AG04449 (cell line): ENCODE results near the gene ACTL8.

Experiments
- CTCF ChIA-PET: fragments of 350-600 bp; formaldehyde crosslinking; extraction: SDS; loops from one replicate; lab custom pipeline; 2021; ENCODE audit warnings: antibody characterized with exemption; lab: Yijun Ruan, JAX
- POLR2A ChIA-PET: fragments of 400-600, 350-600 bp; formaldehyde crosslinking; extraction: SDS; loops from one replicate; lab custom pipeline; 2020; ENCODE audit warnings: antibody characterized with exemption, inconsistent platforms; lab: Yijun Ruan, JAX
- DNase-seq: peaks from one replicate; pipeline ENCODE4 v3.0.0-alpha.2; 2010; ENCODE audit warnings: low read depth, low spot score
- H3K4me3 ChIP-seq: 2 replicates; pipeline ENCODE4 v1.5.1; 2011; ENCODE audit warnings: low read depth, mild to moderate bottlenecking, control low read depth, low read length
- CTCF ChIP-seq: IDR thresholded peaks from one replicate; pipeline ENCODE4 v1.5.1; 2011; ENCODE audit warnings: mild to moderate bottlenecking, moderate library complexity, low read length, control low read depth, inconsistent platforms; ENCODE audit not compliant: insufficient read depth; ENCODE audit errors: missing control alignments

Gene ACTL8

GRCh38 chr1:17770983-17771382 lies 15.8 kb downstream of the ACTL8 start:
- ChIA-PET POLR2A (no interaction called here), CTCF (no interaction called here)
- H3K4me3 ChIP-seq = no peak overlapping the region
- no peak for TF ChIP-seq CTCF
- DNase-seq = no peak

GRCh38 chr1:17772615-17773212 lies 17.6 kb downstream of the ACTL8 start:
- no peak for TF ChIP-seq CTCF
- ChIA-PET CTCF (interaction anchor here (0.6 kb wide), 1 partner anchor 30 kb away, joined by 3 read pairs; no protein-coding TSS in a partner anchor), POLR2A (no interaction called here)
- no peak for DNase-seq
- H3K4me3 ChIP-seq = no peak overlapping the region

GRCh38 chr1:17773591-17774326 lies 18.6 kb downstream of the ACTL8 start:
- TF ChIP-seq CTCF = no peak
- POLR2A ChIA-PET = no interaction called here
- H3K4me3 ChIP-seq = no peak overlapping the region
- CTCF ChIA-PET = interaction anchor here (1.2 to 1.9 kb wide), 2 partner anchors 14 to 21 kb away, joined by 3 to 4 read pairs; no protein-coding TSS in a partner anchor
- DNase-seq = no peak

GRCh38 chr1:17774452-17774851 lies 19.3 kb downstream of the ACTL8 start:
- no peak for TF ChIP-seq CTCF
- no peak for DNase-seq

GRCh38 chr1:17775796-17776195 lies 20.7 kb downstream of the ACTL8 start:
- no peak for DNase-seq
- no peak for TF ChIP-seq CTCF
- no peak overlapping the region for H3K4me3 ChIP-seq
- ChIA-PET CTCF (interaction anchor here (1.0 to 1.9 kb wide), 3 partner anchors 12 to 50 kb away, joined by 4 read pairs; no protein-coding TSS in a partner anchor), POLR2A (no interaction called here)

More at GRCh38 chr1:17774452-17774851, 19.3 kb downstream of the ACTL8 start:
- POLR2A ChIA-PET = no interaction called here
- H3K4me3 ChIP-seq = no peak overlapping the region
- CTCF ChIA-PET = interaction anchor here (1.2 to 1.9 kb wide), 2 partner anchors 13 to 20 kb away, joined by 3 to 4 read pairs; no protein-coding TSS in a partner anchor

GRCh38 chr1:17776426-17776825 lies 21.3 kb downstream of the ACTL8 start:
- ChIA-PET CTCF (interaction anchor here (1.0 to 1.2 kb wide), 2 partner anchors 12 to 49 kb away, joined by 4 read pairs; no protein-coding TSS in a partner anchor), POLR2A (no interaction called here)
- no peak for DNase-seq
- no peak for TF ChIP-seq CTCF
- H3K4me3 ChIP-seq = no peak overlapping the region
